Heart right ventricle (tissue), 16 donors: ENCODE data around the gene XRCC4. TPM values are rescaled to one million over a fixed set of nuclear protein-coding genes. Genes with fewer than 3 reads are reported as not detected.
A peak's percentile ranks its signal among the peaks of the same experiment; 100 is the strongest.

Source experiments
- ATAC-seq, 8 donors: fragments of 200-7000 bp; cut with Tn5 transposase; one replicate each; pipeline ENCODE4 v1.9.1; 2020; ENCODE audit warnings: mild to moderate bottlenecking in 8 of 8, moderate library complexity in 8 of 8, moderate number of reproducible peaks in 1 of 8
- DNase-seq, 2 donors: peaks; one replicate each; pipeline ENCODE4 v3.0.0-alpha.2; 2020
- H3K27ac ChIP-seq, 10 donors: fragments of 200-600 bp; sonication (generic) in 2 of 10; one replicate each; pipeline versions ENCODE4 v1.5.0 to v1.8.0; 2020 to 2022; ENCODE audit warnings: mild to moderate bottlenecking in 3 of 10
- H3K27me3 ChIP-seq, 7 donors: fragments of 200-600 bp; one replicate each; pipeline ENCODE4 v1.8.0; 2021 to 2022; ENCODE audit warnings: mild to moderate bottlenecking in 2 of 7
- H3K36me3 ChIP-seq, 9 donors: fragments of 200-600 bp; sonication (generic) in 1 of 9; one replicate each; pipeline versions ENCODE4 v1.5.0 to v1.8.0; 2020 to 2022; ENCODE audit warnings: mild to moderate bottlenecking in 2 of 9
- H3K4me1 ChIP-seq, 9 donors: fragments of 200-600 bp; sonication (generic) in 1 of 9; one replicate each; pipeline versions ENCODE4 v1.5.0 to v1.8.0; 2020 to 2022; ENCODE audit warnings: mild to moderate bottlenecking in 4 of 9
- H3K4me3 ChIP-seq, 10 donors: fragments of 200-600 bp; sonication (generic) in 2 of 10; one replicate each; pipeline versions ENCODE4 v1.5.0 to v1.8.0; 2020 to 2022; ENCODE audit warnings: mild to moderate bottlenecking in 7 of 10, moderate library complexity in 2 of 10
- H3K9me3 ChIP-seq, 11 donors: fragments of 200-600 bp in 10 of 11; sonication (generic) in 2 of 11; one replicate each; pipeline versions ENCODE4 v1.5.0 to v1.8.0; 2013 to 2022; ENCODE audit warnings: mild to moderate bottlenecking in 2 of 11, control low read depth in 1 of 11, moderate library complexity in 1 of 11
- CTCF ChIP-seq, 9 donors: fragments of 200-600 bp; sonication (generic) in 2 of 9; IDR thresholded peaks; one replicate each; pipeline versions ENCODE4 v1.5.0 to v1.8.0; 2021 to 2022; ENCODE audit warnings: antibody characterized with exemption in 9 of 9, mild to moderate bottlenecking in 5 of 9, moderate library complexity in 1 of 9
- WGBS, 2 donors: extraction: QIAGEN DNeasy Blood & Tissue Kit; methylation state at CpG; one replicate each; pipeline ENCODE4 v1.1.7; 2013; ENCODE audit warnings: inconsistent platforms in 1 of 2; 5-methylcytosine and 5-hydroxymethylcytosine counted together
- intact Hi-C, 10 donors: fragments of 100-400 bp; cut with DNase I; formaldehyde crosslinking; loops; one replicate each; pipeline versions ENCODE4 v1.11.1 to v1.14.2; 2022
- polyA plus RNA-seq, 2 donors: library from polyadenylated mRNA; stranded (reverse); fragments of 200-250 nt; gene quantifications; one replicate each; pipeline ENCODE4 v1.2.3, GENCODE V29; 2013
- total RNA-seq, 10 donors: library from RNA; stranded (reverse); fragmentation: NEBNext Ultra II Directional in 3 of 10; extraction: Animal tissue kit (Norgen Biotek cat#: 25700) in 3 of 10; gene quantifications; one replicate each; pipeline versions ENCODE4 v1.2.1 to v1.2.4, GENCODE V29; 2021 to 2023
- donor health status: Arrhythmogenic right ventricular cardiomyopathy.
- donor health status: ischemic (EF 13 %, LVEDD 7.1; RV severe dilation, severe dysfunction).
- donor health status: healthy with polysubstance abuse.
- donor health status: DM: no; HTN: yes; CAD: no.
- donor health status: DM: no; HTN: no; CAD: no.
- donor health status: ischemic (EF 25% LVEDD 6.9; RV normal size, moderate dysfunction).
- donor health status: ischemic (EF 25% LVEDD 5.7; RV mildly dilated, moderate dysfunction).
- donor health status: healthy.
- donor health status: DM: yes; HTN: yes; CAD: no.
- donor health status: Ischemic cardiomyopathy.
- donor health status: ischemic (EF 35%, LVEDD 5.7; RV mildly dilated, moderate dysfunction).
- donor health status: nonischemic (EF 11% LVEDD 7.7; RV severe dilation, severe dysfunction).
- donor health status: DM: yes; HTN: yes; CAD: no.
- donor health status: PGD.
- donor health status: ischemic (EF 29% LVEDD 5.4; RV normal size, mild dysfunction).
- donor health status: nonischemic (EF 23%, LVEDD 6.1; RV moderate dilation, normal function).

XRCC4 gene
- total and polyA plus RNA-seq, 12 donors: 3.6 to 14.4 (median 6.8) TPM

- H3K9me3 ChIP-seq: no peaks in the 10 kb centered on the region
- intact Hi-C loops: no loop called here
- TF ChIP-seq CTCF (IDR thresholded peaks at IDR 0.05): no peak
- no peaks in the 10 kb centered on the region for H3K27me3 ChIP-seq
- H3K4me3 ChIP-seq: no peak overlapping the region
- DNase-seq: no peak
- ATAC-seq: no peak
- H3K4me1 ChIP-seq: peaks cover 0 to 12% (median 0%) of the 10 kb centered on the region in 9 donors
- WGBS, 2 donors: 89% methylated on average over 2 of the region's 2 CpGs
- H3K36me3 ChIP-seq: no peaks in the 10 kb centered on the region
- no peak overlapping the region for H3K27ac ChIP-seq
Observed at GRCh38 chr5:83156001-83156400, 78.7 kb downstream of the XRCC4 start.

GRCh38 chr5:83157163-83157562 is 79.8 kb downstream of the XRCC4 start:
- DNase-seq: no peak
- no peak for TF ChIP-seq CTCF (IDR thresholded peaks at IDR 0.05)
- 14 to 20% methylated on average over 2 of the region's 2 CpGs for WGBS, 2 donors

GRCh38 chr5:83162601-83163000 is 85.3 kb downstream of the XRCC4 start:
- no peak for TF ChIP-seq CTCF (IDR thresholded peaks at IDR 0.05)
- intact Hi-C loops: no loop called here
- Histone ChIP-seq H3K27ac (no peak overlapping the region), H3K4me3 (no peak overlapping the region), H3K27me3 (no peaks in the 10 kb centered on the region), H3K4me1 (no peaks in the 10 kb centered on the region), H3K36me3 (no peaks in the 10 kb centered on the region), H3K9me3 (no peaks in the 10 kb centered on the region)
- no peak for ATAC-seq
- 53 to 54% methylated on average over 3 of the region's 3 CpGs for WGBS, 2 donors
- no peak for DNase-seq

More at GRCh38 chr5:83157163-83157562, 79.8 kb downstream of the XRCC4 start:
- ATAC-seq: peak in 5 of 8 donors; percentile 59 to 81 (median 74)
- Histone ChIP-seq H3K4me1 (peaks cover 0 to 12% (median 0%) of the 10 kb centered on the region in 9 donors), H3K27me3 (no peaks in the 10 kb centered on the region), H3K4me3 (no peak overlapping the region), H3K36me3 (no peaks in the 10 kb centered on the region), H3K9me3 (no peaks in the 10 kb centered on the region), H3K27ac (peak overlapping the region in 1 of 10 donors; percentile 12)
- intact Hi-C loops: no loop called here

GRCh38 chr5:83167538-83167937 is 90.2 kb downstream of the XRCC4 start:
- Histone ChIP-seq H3K36me3 (no peaks in the 10 kb centered on the region), H3K27me3 (no peaks in the 10 kb centered on the region), H3K4me1 (peaks cover 0 to 3% (median 0%) of the 10 kb centered on the region in 9 donors), H3K27ac (no peak overlapping the region), H3K4me3 (no peak overlapping the region), H3K9me3 (no peaks in the 10 kb centered on the region)
- no peak for DNase-seq
- no peak for TF ChIP-seq CTCF (IDR thresholded peaks at IDR 0.05)
- ATAC-seq: no peak
- intact Hi-C loops: no loop called here
